SK-N-SH treated with all-trans-retinoic acid at 6 μM for 48 hours (cell line): ENCODE results near the gene DPYSL3.

Source experiments
- CREB5 ChIP-seq: fragments of 250-450 bp; sonication (Bioruptor Pico); IDR thresholded peaks from 2 replicates; pipeline ENCODE4 v1.5.1; 2020; ENCODE audit warnings: low read depth, mild to moderate bottlenecking, moderate library complexity
- RARB ChIP-seq: fragments of 250-450 bp; sonication (Bioruptor Pico); IDR thresholded peaks from 2 replicates; pipeline ENCODE4 v1.8.0; 2021; ENCODE audit warnings: mild to moderate bottlenecking, moderate library complexity
- SNAI2 ChIP-seq: fragments of 250-450 bp; sonication (Bioruptor Pico); IDR thresholded peaks from 2 replicates; pipeline ENCODE4 v1.5.0; 2020; ENCODE audit warnings: mild to moderate bottlenecking, moderate library complexity
- TOX ChIP-seq: fragments of 250-450 bp; sonication (Bioruptor Pico); IDR thresholded peaks from 2 replicates; pipeline ENCODE4 v1.8.0; 2021; ENCODE audit warnings: mild to moderate bottlenecking, moderate library complexity, borderline replicate concordance
- ZC3H10 ChIP-seq: fragments of 250-450 bp; sonication (Bioruptor Pico); IDR thresholded peaks from 2 replicates; pipeline ENCODE4 v1.5.1; 2021; ENCODE audit warnings: mild to moderate bottlenecking, moderate library complexity
- ZFP3 ChIP-seq: fragments of 250-450 bp; sonication (Bioruptor Pico); IDR thresholded peaks from 2 replicates; pipeline ENCODE4 v1.5.0; 2020; ENCODE audit warnings: mild to moderate bottlenecking, moderate library complexity
- ZFP30 ChIP-seq: fragments of 450-650 bp; formaldehyde crosslinking; IDR thresholded peaks from 2 replicates; pipeline ENCODE4 v1.5.0; 2022; ENCODE audit warnings: mild to moderate bottlenecking, moderate library complexity
- ZNF8 ChIP-seq: fragments of 450-650 bp; formaldehyde crosslinking; IDR thresholded peaks from 2 replicates; pipeline ENCODE4 v1.5.0; 2020; ENCODE audit warnings: mild to moderate bottlenecking, moderate library complexity

- TF ChIP-seq SNAI2 (CRISPR knock-in tag) (no peak), ZFP3 (0 out of 2 replicates have a peak, but pooled peaks have one; percentile 41), ZC3H10 (no peak), TOX (CRISPR knock-in tag) (no peak), ZFP30 (CRISPR knock-in tag) (no peak), CREB5 (CRISPR knock-in tag) (no peak), ZNF8 (CRISPR knock-in tag) (no peak), RARB (CRISPR knock-in tag) (no peak)
These were observed 55.7 kb downstream of the DPYSL3 start for GRCh38 chr5:147453875-147454814.
